GM21528 (cell line): ENCODE results near the gene P2RX4.
"Not testable (repeated sequence)": the region's sequence is repeated elsewhere in the genome, so short reads cannot be mapped to it uniquely, and the experiment has no call there.

Experiments used
- ATAC-seq: cut with Tn5 transposase; IDR thresholded peaks from one replicate; pipeline ENCODE4 v1.9.1; 2021; ENCODE audit warnings: mild to moderate bottlenecking, moderate library complexity; ENCODE audit not compliant: unreplicated experiment, low FRiP score

P2RX4 gene

DNA sequence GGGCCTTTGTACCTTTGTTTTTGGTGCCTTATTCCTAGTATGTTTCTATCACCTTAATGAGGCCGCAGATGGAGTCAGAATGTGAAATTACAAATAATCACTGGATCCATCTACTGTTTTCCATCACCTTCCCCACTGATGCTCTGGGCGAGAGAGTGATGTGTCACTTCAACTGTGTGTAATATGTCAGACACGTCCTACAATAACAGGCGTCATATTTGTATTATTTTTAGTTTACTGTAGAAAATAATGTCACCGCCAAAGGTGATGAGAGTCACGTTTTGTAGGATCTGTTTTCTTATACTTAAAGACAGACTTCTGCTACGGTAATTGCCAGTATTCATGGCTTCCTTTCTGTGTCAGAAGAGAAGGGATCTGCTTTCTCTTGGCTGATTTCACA is 22.4 kb upstream of the P2RX4 start:
- no peak for ATAC-seq

DNA sequence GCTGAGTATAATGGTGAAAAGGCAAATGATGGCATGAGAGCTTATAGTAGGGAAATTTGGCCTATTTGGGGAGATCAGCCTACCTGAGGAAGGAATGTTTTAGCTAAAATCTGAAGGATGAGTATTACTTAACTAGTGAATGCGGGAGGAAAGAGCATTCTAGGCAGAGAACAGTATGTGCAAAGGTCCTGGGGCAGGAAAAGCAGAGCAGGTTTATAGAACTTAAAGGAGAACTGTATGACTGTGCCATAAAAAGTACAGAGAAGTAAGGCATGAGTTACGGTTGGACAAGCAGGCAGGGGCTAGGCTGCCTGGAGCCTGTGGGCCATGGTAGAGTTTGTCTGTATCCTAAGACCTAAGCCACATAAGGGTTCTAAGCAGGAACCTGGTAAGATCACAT is 21.7 kb upstream of the P2RX4 start:
- ATAC-seq, result no peak

DNA sequence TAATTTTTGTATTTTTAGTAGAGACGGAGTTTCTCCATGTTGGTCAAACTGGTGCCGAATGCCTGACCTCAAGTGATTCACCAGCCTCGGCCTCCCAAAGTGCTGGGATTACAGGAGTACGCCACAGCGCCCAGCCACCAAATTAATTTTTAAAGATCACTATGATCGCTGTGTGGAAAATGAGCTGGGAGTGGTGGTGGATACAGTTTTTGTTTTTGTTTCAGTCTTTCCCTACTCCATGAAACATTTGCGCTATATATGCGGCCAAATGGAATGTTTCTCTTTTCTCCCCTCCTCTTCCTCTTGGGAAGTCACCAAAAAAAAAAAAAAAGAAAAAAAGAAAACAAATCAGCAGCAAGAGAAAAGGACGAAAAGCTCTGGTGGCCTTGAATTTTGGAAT is 20.8 kb upstream of the P2RX4 start:
- ATAC-seq, result no peak

DNA sequence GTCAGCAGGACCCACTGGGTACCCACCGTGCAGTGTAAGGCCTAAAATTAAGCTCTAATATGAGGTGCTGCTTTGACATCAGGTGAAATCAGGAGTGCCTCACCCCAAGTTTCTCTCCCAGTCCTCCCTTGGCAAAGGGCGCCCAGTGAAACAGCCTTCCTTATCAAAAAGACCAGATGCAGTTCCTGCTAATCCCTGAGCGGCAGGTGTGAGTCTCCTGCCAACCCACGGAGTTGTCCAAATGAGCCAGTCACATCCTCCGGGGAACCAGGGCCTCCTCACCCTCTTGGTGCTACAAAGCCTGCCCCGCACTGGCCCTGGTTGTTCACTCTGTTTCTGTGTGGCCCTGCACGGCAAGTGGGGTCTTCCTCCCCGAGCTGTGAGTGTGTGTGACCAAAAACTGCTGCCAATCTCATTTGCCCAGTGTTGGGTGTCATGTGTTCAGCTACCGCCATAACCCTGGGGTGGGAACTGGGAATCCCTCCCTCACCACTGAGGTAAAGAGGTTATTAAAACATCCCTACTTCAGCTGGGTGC is 20.2 kb upstream of the P2RX4 start:
- ATAC-seq, result no peak

DNA sequence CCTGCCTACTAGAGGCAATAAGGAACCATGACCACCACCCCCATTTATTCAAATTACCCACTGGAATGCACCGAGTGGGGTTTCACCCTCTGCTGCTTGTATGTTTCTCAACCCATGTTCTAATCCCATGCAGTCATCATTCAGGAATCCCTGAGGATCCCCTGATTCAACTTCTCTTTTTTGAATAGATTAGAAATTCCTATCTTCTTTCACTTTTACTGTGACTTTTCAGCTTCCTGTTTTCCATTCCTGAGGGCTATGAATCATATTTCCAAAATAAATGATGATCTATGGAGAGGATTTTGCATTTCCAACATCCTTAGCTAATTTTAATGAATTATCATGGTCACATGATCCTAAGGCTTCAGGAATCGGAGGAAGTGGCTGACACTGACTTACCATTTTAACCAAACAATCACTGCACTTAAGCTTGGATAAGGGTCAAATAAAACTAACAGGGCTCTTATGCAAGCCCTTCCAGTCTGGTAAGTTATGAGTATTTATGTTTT is 19.4 kb upstream of the P2RX4 start:
- no peak for ATAC-seq

DNA sequence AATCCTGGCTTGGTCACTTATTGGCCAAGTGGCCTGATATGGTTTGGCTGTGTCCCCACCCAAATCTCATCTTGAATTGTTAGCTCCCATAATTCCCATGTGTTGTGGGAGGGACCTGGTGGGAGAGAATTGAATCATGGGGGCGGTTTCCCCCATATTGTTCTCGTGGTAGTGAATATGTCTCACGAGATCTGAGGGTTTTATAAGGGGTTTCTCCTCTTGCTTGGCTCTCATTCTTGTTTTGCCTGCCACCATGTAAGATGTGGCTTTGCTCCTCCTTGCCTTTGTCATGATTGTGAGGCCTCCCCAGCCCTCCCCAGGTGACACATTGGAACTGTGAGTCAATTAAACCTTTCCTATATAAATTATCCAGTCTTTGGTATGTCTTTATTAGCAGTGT is 18.8 kb upstream of the P2RX4 start:
- ATAC-seq, result no peak

DNA sequence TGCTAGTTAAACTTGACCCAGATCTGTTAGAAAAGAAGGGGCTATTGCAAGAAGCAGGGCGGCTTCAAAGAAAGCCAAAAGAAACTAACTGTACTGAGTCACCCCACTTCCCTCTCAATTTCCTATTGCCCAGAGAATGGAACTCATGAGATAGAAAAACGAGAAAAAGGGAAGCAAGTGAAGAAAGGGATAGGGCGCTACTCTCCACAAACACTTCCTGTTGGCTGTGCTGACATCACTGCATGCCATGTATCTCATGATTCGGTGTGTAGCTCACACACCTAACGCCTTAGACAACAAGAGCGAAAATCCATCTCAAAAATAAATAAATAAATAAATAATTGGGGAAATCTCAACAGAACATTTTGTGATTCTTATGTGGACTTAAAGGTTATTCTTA is 13.0 kb upstream of the P2RX4 start:
- no peak for ATAC-seq

DNA sequence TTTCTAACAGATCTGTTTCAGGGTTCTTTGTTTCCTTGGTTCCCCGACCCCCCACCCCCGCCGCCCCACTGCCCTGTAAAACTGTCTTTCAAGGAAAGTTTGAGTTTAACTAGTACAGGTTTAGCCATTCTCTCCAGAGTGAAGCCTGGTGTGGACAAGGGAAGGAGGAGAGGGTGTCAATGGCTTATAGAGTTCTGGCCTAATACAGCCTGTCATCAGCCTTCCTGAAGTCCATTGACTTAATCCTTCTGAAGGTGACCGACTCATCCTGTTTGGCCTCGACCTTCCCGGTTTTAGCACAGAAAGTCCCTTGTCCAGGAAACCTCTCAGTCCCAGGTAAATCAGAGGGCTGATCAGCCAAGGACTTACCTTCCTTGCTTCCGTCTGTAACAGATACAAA is 11.0 kb upstream of the P2RX4 start:
- ATAC-seq, result no peak

DNA sequence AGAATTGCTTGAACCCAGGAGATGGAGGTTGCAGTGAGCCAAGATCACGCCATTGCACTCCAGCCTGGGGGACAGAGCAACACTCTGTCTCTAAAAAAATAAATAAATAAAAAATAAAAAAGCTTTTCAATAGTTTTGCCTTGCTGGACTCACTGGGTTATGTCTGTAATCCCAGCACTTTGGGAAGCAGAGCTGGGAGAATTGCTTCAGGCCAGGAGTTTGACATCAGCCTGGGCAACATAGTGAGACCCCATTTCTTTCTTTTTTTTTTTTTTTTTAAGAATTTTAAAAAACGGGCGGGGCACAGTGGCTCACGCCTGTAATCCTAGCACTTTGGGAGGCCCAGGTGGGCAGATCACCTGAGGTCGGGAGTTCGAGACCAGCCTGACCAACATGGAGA is 8.8 kb upstream of the P2RX4 start:
- ATAC-seq, result not testable (repeated sequence)

DNA sequence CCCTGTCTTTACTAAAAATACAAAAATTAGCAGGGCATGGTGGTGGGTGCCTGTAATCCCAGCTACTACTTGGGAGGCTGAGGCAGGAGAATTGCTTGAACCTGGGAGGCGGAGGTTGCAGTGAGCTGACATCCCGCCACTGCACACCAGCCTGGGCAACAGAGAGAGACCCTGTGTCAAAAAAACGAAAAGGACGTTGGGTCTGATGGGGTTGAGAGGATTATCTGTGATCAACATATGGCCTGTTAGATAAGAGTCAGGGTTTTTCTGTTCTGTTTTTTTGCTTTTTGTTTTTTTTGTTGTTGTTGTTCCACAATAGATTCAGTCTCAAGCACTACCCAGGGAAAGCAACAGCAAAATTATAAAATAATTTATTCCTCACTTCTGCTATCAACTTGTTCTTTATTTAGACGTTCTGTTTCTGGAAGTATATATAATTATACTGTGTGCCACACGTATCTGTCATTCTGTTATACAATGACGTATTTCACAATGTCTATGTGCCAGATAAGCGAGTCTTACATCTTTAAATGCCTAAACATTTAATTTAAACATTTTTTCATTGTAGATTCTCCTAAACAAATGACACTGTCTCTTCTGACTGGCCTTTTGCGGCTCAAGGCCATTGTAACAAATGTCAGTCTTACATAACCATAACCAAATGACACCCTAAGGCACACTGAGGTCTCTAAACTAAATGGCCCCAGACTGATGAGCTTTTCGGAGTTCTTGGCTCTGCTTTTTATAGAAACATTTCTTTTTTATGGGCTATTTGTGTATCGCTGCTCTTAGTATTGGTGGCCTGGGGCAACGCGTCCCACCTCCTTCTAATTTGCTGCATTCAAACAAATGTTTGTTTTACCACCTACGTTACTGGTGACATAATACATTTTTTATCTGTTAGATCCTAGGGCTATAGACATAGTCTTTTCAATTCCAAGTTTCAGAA is 7.2 kb upstream of the P2RX4 start:
- ATAC-seq, result no peak

DNA sequence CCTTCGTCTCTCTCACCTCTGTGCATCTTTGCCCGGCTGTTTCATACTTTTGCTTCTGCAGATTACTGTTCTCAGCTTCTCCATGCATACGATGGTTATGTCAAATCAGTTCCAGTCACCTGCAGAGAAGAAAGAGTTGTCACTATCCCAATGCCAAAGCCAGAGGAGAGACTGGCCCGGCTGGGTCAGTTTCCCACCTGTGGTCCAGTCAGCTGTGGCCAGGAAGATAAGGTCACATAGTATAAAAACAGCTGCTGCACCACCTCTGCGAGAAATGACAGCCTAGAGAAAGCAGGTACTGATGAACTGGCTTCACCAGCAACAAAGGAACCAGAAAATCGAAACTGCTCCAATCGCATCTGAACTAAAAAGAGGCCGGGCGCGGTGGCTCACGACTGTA is 6.4 kb upstream of the P2RX4 start:
- ATAC-seq, result no peak

DNA sequence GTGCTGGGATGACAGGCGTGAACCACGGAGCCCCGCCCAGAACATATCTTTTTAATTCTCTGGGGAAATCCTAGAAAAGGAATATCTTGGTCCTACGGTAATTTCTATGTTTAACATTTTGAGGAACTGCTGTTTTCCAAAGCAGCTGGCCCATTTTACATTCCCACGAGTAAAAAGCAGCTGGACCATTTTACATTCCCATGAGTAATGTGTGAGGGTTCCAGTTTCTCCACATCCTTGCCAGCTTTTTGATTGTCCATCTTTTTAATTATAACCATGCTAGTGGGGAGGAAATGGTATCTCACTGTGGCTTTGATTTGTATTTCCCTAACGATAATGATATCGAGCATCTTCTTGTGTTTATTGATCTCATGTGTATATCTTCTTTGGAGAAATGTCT is 4.4 kb upstream of the P2RX4 start:
- ATAC-seq, result no peak

DNA sequence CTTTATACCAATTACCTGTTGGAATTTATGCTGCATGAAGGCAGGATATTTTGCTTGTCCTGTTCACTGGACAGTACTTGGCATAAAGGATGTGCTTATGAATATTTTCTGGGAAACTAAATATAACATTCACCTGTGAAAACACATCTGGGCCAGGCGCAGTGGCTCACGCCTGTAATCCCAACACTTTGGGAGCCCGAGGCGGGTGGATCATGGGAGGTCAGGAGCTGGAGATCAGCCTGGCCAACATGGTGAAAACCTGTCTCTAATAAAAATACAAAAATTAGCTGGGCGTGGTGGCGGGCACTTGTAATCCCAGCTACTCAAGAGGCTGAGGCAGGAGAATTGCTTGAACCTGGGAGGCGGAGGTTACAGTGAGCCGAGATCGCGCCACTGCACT is 1.4 kb upstream of the P2RX4 start:
- ATAC-seq, result not testable (repeated sequence)

DNA sequence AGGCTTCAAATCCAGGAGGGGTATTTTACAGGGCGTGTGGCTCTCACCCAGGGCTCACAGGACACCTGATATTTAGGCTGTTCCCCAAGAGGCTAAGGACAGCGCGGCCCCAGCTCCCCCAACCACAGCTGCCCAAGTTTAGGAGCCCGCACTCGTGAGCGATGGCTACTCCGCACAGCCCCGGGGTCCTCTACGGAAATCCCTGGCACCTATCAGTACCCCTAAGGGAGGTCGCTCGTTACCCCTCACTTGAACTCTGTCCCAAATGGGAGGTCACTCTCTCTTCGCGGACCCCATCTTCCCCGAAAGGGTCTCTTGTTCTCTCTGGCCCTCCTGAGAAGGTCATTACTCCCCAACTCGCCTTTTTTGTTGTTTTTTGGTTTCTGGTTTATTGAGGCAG is 708 bp upstream of the P2RX4 start:
- no peak for ATAC-seq

DNA sequence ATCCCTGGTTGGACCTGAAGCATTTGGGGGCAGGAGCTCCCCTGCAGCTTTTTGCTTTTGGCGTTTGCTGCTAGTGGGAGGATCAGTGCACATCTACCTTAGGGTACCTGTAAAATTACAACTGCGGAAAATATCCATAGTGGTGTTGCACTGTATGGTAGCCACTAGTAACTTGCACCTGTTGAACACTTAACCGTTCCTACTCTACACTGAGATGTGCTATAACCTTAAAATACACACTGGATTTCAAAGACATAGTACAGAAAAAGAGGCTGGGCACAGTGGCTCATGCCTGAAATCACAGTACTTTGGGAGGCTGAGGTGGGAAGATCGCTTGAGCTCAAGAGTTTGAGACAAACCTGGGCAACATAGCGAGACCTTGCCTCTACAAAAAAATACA is 2.9 kb downstream of the P2RX4 start:
- ATAC-seq, result no peak

DNA sequence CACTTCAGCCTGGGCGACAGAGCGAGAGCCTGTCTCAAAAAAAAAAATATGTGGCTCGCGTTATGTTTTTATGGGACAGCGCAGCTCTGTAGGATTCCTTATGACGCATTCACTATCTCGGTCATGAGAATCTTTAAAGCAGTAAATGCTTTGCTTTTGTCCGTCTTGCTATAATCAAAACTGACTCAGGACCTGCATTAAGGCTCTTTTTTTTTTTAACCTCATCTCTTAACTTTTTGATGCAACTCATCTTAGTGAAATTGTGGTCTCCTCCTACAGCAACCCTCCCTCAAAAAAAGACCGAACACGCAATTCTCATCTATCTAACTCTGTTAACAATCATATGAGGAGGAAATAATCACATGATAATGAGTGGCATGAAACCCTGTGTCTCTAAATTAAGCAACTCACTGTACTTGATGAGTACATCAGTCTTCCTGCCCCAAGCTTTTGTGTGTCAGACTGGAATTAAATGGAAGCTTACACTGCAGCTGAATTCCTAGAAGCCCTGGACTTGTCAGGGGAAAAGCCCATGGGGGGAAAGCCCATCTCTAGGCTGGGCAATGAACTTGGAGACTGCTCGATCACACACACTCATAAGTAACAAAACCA is 4.3 kb downstream of the P2RX4 start:
- no peak for ATAC-seq

DNA sequence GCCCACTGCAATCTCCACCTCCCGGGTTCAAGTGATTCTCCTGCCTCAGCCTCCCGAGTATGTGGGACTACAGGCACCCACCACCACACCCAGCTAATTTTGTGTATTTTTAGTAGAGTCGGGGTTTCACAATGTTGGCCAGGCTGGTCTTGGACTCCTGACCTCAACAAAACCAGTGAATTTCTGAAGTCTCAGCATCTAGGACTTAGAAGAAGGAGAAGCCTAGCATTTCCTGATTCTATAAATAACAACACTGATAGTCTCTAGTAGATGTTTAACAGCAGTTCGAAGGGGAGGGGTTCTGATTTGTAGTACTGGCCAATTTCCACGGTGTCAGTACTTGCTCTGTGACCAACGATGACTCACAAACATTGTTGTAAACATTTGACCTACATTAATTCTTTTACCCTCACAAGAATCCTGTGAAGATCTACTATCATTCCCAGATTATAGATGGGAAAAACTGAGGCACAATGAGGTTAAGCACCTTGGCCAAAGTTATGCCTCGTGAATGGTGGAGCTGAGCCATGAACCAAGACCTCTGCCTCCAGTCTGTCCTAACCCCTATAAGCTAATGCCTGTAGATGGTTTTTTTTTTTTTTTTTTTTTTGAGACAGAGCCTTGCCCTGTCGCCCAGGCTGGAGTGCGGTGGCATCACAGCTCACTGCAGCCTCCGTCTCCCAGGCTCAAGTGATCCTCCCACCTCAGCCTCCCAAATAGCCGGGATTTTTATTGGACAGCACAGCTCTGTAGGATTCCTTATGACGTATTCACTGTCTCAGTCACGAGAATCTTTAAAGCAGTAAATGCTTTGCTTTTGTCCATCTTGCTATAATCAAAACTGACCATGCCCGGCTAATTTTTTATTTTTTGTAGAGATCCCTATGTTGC is 5.2 kb downstream of the P2RX4 start:
- ATAC-seq, result no peak

DNA sequence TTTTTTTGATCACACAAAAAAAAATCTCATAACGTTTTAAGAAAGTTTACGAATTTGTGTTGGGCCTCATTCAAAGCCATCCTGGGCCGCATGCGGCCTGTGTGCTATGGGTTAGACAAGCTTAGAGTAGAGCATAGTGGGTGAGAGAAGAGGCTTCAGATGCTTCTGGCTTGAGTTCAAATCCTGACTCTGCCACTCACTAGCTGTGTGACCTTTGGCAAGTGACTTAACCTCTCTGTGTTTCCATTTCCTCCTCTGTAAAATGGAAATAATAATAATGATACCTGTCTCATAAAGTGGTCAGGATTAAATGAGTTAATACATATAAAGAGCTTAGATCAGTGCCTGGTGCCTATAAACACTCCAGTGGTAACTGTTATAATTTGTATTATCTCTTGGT is 6.2 kb downstream of the P2RX4 start:
- ATAC-seq, result no peak

DNA sequence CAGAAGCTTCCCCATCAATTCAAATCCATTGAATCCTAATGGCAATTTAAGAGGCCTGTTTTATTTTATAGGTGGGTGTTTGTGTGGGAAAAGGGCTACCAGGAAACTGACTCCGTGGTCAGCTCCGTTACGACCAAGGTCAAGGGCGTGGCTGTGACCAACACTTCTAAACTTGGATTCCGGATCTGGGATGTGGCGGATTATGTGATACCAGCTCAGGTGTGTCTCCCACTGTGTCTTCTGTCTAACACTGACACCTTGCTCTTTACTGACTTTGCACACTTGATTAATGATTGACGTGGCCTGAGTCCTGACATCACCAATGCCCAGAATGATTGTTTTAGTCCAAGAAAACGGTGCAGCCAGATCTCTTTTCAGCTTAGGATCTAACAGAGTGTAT is 7.1 kb downstream of the P2RX4 start:
- no peak for ATAC-seq

DNA sequence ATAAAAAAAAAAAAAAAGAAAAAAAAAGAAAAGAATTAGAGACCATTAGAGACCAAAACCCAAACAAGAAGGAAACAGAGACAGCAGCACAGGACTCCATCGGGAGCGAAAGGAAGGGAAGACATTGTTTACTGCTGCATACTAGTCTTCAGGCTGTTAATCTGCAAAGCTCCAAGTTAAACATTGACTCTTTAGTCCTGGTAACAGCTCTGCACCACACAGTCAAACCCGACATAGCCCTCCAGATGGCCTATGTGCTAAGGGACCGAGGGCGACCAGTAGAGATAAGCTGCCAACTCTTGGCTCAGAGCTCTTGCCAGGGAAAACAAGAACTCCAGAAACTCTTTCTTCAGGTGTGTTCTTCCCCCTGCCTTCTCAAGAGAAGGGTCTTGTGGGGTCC is 7.8 kb downstream of the P2RX4 start:
- no peak for ATAC-seq
